Thoracic aorta (tissue), 2 donors: ENCODE results near the gene FAM9A. TPM values are rescaled to one million over a fixed set of nuclear protein-coding genes. Genes with fewer than 3 reads are reported as not detected.
"Not testable (repeated sequence)": the region's sequence is repeated elsewhere in the genome, so short reads cannot be mapped to it uniquely, and the experiment has no call there.

ENCODE experiments used
- ATAC-seq: fragments of 150-250 bp; one replicate; pipeline ENCODE4 v1.8.0; 2017; ENCODE audit warnings: low read depth; ENCODE audit not compliant: insufficient number of reproducible peaks, low FRiP score
- DNase-seq: peaks from one replicate; pipeline ENCODE4 v3.0.0-alpha.2; 2020; ENCODE audit warnings: low spot score
- H3K27ac ChIP-seq, 2 donors: fragments of 200-600 bp; sonication (generic); 1 replicate in 1 of 2; 2 replicates in 1 of 2; pipeline ENCODE4 v1.5.1; 2016; ENCODE audit warnings: mild to moderate bottlenecking in 2 of 2, moderate library complexity in 2 of 2
- H3K27me3 ChIP-seq: fragments of 200-600 bp; sonication (generic); replicated peaks from 2 replicates; pipeline ENCODE4 v1.6.0; 2016; ENCODE audit warnings: mild to moderate bottlenecking; ENCODE audit not compliant: insufficient read depth
- H3K36me3 ChIP-seq: fragments of 200-600 bp; sonication (generic); one replicate; pipeline ENCODE4 v1.5.1; 2016
- H3K4me1 ChIP-seq, 2 donors: fragments of 200-600 bp; sonication (generic); 1 replicate in 1 of 2; 2 replicates in 1 of 2; pipeline versions ENCODE4 v1.5.1 to v1.6.0; 2016; ENCODE audit warnings: low read depth in 2 of 2, mild to moderate bottlenecking in 1 of 2; ENCODE audit not compliant: control insufficient read depth in 1 of 2
- H3K4me3 ChIP-seq: fragments of 200-600 bp; sonication (generic); 2 replicates; pipeline ENCODE4 v1.5.1; 2016; ENCODE audit warnings: mild to moderate bottlenecking
- H3K9me3 ChIP-seq: fragments of 200-600 bp; sonication (generic); 2 replicates; pipeline ENCODE4 v1.5.1; 2016
- CTCF ChIP-seq: fragments of 200-600 bp; sonication (generic); IDR thresholded peaks from one replicate; pipeline ENCODE4 v1.5.1; 2019; ENCODE audit warnings: antibody characterized with exemption
- total RNA-seq, 2 donors: library from RNA; depleted of rRNA; stranded (reverse); fragments of >200 nt; gene quantifications; one replicate each; pipeline versions ENCODE4 v1.1.0 to v1.2.3, GENCODE V29; 2016

FAM9A gene
- total RNA-seq, 2 donors from 2014 or later: not detected

GRCh38 chrX:8760021-8760420, 41.2 kb downstream of the FAM9A start:
- no peak for TF ChIP-seq CTCF
- ATAC-seq (no peak), DNase-seq (no peak)
- no peaks in the 10 kb centered on the region for H3K9me3 ChIP-seq
- no peak overlapping the region for H3K4me3 ChIP-seq
- no peak overlapping the region for H3K27ac ChIP-seq
- H3K4me1 ChIP-seq: no peaks in the 10 kb centered on the region
- H3K27me3 ChIP-seq: no peaks in the 10 kb centered on the region
- no peaks in the 10 kb centered on the region for H3K36me3 ChIP-seq

DNA sequence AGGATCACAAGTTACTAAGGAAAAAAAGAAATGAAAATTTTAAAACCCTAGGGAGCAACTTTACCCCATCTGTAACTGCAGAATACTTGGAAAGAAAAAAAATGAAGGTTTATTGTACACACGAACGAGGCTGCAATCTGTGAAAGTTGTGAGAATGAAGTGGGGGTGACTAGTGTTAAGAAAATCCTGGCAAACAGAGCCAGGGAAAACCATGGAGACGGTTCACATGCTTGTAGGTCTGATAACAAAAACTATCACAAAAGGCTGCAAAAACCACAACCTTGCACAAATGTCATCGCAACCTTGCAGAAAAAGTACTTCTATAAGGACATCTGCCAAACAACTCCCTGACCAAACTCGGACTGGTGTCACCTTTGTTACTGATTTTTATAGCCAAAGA, 42.5 kb downstream of the FAM9A start:
- not testable (repeated sequence) for H3K27ac ChIP-seq, H3K9me3 ChIP-seq, H3K36me3 ChIP-seq, H3K4me1 ChIP-seq, ATAC-seq, DNase-seq, H3K4me3 ChIP-seq, H3K27me3 ChIP-seq

DNA sequence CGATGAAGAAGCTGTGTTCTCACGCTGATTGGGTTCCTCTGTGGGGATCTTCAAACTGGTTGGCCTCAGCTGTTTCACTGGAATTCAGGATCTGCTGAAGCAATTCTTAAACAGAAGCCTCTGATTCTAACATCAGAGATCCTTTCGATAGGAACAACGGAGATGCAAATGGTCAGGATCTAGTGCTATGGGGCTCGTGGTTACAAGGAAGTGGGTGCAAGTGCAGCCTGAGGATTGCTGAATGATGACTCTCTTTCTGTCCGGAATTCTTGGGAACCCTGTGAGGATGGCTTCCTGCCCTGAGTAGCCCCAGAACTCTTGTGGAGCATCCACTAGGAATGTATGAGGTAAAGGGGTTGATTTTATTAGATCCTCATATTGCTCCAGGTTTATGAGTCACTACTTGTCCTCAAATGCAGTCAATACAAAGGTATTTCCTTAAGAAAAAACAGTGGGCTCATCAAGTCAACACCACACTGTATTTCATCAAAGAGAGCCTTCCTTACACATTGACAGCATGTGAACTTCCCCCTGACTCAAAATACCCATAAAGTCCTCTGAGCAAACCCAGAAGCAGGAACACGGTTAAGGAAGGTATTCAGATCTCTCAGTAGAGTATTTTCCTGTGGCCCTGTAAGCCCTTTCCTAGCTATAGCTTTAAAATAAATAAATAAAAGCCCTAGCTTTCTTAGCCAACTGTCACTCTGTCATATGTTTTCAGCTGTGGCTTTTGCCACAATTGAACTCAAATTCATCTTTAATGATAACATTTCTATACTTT, 43.4 kb downstream of the FAM9A start:
- H3K4me1 ChIP-seq, H3K36me3 ChIP-seq, H3K27ac ChIP-seq, H3K27me3 ChIP-seq, ATAC-seq, DNase-seq, H3K4me3 ChIP-seq, H3K9me3 ChIP-seq: not testable (repeated sequence)

DNA sequence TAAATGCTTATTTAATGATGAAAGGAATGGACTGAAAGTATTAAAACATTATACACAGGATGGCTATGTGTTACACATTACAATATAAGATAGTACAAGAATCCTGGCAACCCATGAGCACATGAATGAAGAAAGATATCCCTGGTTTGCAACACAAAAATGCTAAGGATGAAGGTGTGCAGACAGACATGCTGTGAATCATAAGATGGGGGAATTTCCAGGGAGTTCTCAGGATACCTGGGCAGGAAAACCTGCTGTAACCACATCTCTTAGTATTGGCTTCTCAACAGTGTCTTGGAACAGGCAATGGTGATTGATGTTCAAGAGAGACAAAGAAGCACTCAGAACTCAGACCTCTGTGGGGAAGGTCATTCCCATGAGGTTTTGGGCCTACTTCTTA, 45.4 kb downstream of the FAM9A start:
- Histone ChIP-seq H3K4me3 (no peak overlapping the region), H3K27me3 (no peaks in the 10 kb centered on the region), H3K36me3 (no peaks in the 10 kb centered on the region), H3K27ac (no peak overlapping the region), H3K4me1 (no peaks in the 10 kb centered on the region), H3K9me3 (no peaks in the 10 kb centered on the region)
- no peak for ATAC-seq
- no peak for TF ChIP-seq CTCF
- no peak for DNase-seq

- no peak for ATAC-seq
- H3K4me3 ChIP-seq: no peak overlapping the region
- H3K36me3 ChIP-seq: no peaks in the 10 kb centered on the region
- H3K9me3 ChIP-seq: no peaks in the 10 kb centered on the region
- H3K27ac ChIP-seq: no peak overlapping the region
- no peak for DNase-seq
- TF ChIP-seq CTCF: no peak
- H3K27me3 ChIP-seq: no peaks in the 10 kb centered on the region
- no peaks in the 10 kb centered on the region for H3K4me1 ChIP-seq
These were observed 46.1 kb downstream of the FAM9A start for GRCh38 chrX:8755116-8755515.

DNA sequence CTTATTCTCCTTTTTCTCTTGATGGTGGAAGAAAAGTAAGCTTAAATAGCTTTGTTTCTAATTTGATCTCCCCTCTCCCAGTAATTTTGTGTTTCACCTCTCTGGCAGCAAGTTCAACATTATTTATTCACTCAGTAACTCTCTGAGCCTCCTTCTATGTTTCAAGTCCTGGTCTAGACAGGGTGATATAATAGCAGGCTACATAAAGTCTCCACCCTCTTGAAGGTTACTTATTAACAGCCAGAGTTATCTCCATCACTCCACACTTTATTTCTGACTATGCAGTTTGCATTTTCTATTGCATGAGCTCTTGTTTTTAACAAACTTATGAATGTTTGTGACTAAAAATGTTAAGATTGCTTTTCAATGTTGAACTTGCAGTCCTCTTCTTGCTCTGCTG, 51.5 kb downstream of the FAM9A start:
- Histone ChIP-seq H3K4me3 (no peak overlapping the region), H3K4me1 (no peaks in the 10 kb centered on the region), H3K27me3 (no peaks in the 10 kb centered on the region), H3K9me3 (no peaks in the 10 kb centered on the region), H3K27ac (no peak overlapping the region), H3K36me3 (no peaks in the 10 kb centered on the region)
- ATAC-seq (no peak), DNase-seq (no peak)
- no peak for TF ChIP-seq CTCF
